Measurements from ENCODE around the gene H2BW2.
"Not testable (repeated sequence)": the region's sequence is repeated elsewhere in the genome, so short reads cannot be mapped to it uniquely, and the experiment has no call there.

H2BW2 gene

DNA sequence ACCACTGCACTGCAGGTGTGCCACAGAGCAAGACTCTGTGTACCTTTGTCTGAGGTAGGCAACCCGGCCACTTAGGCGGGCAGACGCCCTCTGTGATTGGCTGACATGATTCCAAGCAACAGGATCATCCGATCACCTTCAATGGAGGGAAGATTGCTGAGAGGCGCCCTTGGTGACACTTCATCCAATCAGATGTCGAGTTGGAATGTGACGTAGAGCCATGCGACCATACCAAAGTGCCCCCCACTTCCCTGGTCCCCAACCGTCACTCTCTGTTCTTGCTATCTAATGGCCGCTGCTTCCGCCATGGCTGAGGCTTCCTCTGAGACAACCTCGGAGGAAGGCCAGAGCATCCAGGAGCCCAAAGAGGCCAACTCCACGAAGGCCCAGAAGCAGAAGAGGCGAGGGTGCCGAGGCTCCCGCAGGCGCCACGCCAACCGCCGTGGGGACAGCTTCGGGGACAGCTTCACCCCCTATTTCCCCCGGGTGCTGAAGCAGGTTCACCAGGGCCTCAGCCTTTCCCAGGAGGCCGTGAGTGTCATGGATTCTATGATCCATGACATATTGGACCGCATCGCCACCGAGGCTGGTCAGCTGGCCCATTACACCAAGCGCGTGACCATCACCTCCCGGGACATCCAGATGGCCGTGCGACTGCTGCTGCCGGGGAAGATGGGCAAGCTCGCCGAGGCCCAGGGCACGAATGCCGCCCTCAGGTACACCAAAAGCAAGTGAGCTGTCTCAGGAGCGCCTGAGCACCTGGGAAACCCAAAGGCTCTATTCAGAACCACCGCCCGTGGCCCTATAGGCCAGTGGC lies at the start of gene H2BW2:
H2BW2 (plus strand) TSS at position 268 of the 817 bp plus-strand sequence; CDS start at position 307, 39 bp downstream.
- no peak for DNase-seq

DNA sequence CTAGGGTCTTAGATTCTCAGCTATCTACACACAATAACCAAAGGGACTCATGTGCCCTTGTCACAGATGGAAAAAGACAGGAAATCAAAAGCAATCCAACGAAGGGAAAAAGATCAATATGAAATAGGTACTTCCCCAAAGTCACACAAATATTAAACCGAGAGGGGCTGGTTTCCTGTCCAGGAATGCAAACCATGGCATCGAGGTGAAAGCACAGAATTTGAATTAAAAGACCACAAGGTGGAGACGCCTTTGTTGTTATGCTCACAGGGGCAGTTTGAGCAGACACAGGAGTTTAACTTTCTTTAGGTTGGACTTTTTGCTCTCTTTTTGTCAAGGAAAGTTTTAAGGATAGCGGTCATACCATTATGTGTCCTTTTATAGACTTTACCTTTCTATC lies 40.5 kb upstream of the H2BW2 start:
- DNase-seq: no peak

DNA sequence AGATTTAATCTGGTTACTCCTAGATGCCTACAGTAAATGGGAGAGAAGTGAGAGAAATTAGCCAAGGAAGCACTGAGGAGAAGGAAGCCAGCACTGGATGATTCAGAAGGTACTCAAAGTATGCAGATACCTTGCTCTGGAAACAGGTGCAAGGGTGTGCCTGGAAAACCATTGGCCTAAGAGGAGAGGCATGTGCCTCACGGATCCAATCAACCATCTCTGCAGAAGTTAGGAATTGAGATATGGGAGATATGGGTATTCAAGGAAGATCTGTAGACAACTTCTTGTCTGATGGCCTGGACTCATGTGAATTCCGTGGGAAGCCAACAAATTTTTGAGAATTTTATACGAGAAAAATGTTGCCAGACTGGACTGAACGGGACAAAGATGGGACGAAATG lies 30.9 kb upstream of the H2BW2 start:
- DNase-seq: no peak

DNA sequence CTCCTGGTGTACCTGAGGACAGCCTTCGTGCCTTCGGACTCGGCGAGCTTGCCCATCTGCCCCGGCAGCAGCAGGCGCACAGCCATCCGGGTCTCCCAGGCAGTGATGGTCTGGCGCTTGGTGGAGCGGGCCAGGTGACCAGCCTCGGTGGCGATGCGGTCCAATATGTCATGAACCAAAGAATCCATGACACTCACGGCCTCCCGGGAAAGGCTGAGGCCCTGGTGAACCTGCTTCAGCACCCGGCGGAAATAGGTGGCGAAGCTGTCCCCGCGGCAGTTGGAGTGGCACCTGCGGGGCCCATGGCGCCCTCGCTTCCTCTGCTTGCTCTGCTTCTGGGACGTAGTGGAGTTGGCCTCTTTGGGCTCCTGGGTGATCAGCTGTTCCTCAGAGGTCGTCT lies 26.6 kb upstream of the H2BW2 start:
- no peak for DNase-seq

DNA sequence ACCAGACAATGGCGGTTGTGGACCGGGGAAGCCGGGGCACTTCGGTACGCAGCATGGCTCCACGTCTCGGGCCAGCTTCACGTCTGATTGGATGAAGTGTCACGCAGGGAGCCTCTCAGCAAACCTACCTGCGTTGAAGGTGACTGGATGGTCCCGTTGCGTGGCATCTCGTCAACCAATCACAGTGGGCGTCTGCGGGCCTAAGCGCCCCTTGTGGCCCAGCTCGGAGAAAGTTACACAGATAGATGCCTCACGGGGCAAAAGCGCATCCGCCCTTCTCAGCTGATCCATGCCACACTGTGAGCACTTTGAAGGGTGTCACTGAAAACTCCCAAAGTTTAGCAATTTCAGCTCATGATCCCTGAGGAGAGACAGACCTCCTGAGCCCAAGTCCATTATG lies 26.1 kb upstream of the H2BW2 start, which contains the start of gene H2BW1:
H2BW1 (minus strand) TSS at position 103 of the 400 bp plus-strand sequence. CDS start 132 bp downstream, outside the sequence.
- no peak for DNase-seq

DNA sequence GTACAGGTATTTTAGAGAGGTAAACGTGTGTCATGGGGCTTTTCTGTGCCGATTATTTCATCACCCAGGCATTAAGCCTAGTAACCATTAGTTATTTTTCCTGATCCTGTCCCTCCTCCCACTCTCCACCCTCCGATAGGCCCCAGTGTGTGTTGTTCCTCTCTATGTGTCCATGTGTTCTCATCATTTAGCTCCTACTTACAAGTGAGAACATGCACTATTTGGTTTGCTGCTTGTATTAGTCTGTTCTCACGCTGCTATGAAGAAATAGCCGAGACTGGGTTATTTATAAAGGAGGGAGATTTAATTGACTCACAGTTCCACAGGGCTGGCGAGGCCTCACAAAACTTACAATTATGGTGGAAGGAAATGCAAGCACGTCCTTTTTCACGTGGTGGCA lies 24.2 kb upstream of the H2BW2 start:
- not testable (repeated sequence) for DNase-seq

DNA sequence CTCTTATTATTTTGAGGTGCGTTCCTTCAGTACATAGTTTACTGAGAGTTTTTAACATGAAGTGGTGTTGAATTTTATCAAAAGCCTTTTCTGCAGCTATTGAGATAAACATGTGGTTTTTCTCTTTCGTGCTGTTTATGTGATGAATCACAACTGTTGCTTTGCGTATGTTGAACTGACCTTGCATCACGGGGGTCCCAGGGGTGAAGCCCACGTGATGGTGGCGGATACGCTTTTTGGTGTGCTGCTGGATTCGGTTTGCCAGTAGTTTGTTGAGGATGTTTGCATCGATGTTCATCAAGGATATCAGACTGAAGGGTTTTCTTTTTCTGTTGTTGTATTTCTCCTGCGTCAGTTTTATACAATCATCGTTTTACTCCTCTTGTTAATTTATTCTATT lies 21.6 kb upstream of the H2BW2 start:
- DNase-seq: no peak

DNA sequence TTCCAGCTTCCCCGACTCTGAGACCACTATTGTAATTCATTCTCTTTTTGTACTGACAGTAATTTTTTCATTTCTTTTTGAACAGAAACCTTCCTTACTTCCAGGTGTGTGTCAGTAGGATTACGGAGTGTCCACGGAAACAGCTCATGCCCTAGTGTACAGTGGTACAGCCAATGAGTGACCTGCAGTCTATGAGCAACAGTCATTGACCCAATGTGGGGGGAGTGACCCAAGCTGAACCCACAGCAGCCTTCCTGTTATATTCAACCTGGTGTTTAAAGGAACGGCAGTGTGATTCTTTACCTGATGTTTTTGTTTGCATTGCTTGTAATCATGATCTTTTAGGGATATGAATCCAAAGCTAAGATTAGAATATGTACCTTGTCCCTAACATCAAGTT lies 1.2 kb downstream of the H2BW2 start:
- no peak for DNase-seq

DNA sequence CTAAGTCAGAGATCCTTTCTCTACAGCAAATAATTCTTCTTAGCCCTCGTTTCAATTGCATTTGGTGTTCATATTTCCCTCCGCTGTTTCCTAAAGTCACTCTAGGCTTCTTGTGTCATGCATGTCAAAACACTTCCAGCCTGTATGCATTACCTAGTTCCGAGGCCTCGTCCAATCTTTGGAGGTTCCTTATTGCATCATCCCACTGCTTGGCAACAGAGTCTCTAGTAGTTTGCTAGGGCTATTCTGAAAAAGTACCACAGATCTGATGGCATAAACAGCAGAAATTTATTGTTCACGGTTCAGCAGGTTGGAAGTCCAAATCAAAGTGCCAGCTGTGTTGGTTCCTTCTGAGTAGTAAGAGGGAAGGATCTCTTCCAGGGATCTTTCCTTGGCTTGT lies 5.9 kb downstream of the H2BW2 start:
- peak; percentile 15 for DNase-seq

DNA sequence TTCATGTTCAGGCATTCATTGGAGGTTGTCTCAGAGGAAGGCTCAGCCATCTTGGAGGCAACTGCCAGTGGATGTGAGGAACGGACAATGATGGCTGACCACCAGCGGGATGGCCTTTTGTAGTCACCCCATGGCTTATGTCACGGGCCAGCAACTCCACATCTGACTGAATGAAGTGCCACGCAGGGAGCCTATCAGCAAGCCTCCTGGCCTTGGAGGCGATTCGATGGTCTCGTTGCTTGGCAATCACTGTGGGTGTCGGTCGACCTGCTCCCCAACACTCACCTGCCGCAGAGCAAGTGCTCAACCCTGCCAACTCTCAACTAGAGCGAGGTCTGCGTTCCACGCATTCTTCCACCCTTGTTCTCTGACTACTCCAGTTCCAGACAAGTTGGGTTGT lies 7.4 kb downstream of the H2BW2 start:
- DNase-seq: no peak

DNA sequence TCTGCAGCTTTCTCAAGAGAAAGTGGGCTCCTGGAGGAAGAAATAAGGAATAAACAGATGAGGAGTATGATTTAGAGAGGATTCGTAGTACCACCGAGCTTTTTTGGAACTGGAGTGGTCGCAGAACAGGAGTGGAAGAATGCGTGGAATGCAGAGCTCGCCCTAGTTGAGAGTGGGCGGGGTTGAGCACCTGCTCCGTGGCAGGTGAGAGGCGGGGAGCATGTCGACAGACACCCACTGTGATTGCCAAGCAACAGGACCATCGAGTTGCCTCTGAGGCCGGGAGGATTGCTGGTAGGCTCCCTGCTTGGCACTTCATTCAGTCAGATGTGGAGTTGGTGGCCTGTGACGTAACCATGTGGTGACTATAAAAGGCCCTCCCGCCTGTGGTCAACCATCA lies 15.2 kb downstream of the H2BW2 start:
- DNase-seq: not testable (repeated sequence)

DNA sequence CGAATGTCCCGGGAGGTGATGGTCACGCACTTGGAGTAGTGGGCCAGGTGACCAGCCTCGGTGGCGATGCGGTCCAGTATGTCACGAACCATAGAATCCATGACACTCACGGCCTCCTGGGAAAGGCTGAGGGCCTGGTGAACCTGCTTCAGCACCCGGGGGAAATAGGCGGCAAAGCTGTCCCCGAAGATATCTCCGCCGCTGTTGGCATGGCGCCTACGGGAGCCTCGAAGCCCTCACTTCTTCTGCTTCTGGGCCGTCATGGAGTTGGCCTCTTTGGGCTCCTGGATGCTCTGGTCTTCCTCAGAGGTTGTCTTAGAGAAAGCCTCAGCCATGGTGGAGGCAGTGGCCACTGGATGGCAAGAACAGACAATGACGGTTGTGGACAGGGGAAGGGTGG lies 22.9 kb downstream of the H2BW2 start:
- not testable (repeated sequence) for DNase-seq

DNA sequence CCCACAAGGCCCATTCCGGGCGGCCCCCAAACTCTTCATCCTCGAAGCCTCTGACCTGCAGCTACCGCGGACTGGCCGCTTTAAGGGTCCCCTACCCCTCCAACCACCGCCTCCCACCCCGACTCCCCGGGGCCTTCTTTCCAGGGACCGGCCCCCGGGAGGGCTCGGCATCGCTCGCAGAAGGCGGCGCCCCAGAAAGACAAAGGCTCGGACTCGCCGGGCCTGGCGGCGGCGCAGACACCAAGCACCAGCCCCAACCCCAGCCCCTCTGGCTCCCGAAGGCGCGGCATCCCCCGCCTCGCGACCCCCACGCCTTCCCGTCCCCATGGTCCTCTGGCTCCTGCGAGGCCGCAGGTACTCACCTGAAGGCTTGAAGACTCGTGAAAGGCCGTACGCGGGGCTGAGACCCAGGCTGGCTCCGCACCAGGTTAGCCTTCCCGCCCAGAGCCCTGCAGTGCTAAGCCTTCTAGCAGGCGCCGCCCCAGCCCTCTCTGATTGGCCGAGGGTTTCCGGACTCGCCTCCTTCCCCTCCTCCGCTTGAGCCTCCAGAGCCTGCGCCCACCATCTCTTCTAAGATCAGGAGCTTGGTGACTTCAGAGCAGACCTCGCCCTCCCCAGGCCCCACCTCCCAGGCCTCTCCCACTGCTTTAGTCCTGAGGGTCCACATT lies 36.2 kb downstream of the H2BW2 start, which contains the start of gene TMSB15C:
TMSB15C (minus strand) TSS at position 459 of the 668 bp plus-strand sequence.
- DNase-seq: not testable (repeated sequence)

DNA sequence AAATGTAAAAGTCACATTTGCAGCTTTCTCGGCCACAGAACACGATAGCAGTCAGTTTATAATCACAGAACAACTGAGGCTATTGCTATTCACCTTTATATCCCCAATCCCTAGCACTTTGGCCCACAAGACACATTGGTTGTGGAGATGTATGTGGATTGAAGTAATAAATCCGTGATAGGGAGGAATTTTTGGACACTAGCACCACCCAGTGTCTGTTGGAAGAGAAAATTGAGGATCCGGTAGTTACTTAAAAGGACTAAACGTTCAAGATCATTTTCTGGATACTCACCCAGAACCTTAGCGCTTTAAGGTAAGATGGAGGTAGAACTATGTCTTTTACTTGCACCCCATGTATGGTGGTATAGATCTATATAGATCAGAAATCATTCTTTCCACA lies 38.1 kb downstream of the H2BW2 start:
- not testable (repeated sequence) for DNase-seq

DNA sequence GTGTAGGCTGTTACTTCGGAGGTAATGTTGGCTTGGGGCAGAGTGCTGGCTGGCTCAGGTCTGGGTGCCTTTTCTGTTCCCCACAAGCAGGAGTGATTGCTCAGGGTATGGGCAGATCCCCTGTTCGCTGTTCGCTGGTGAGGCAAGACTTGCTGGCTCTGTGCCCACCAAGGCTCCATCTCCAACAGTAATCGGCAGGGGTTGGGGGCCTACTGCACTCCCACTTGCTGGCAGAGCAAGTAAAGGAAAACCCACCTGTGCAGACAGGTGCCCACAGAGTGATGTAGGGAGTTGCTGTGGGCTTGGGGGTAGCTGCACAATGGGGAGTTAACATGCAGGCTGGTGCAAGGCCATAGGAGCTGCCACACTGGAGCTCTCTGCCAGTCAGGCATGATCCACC lies 44.3 kb downstream of the H2BW2 start:
- no peak for DNase-seq

DNA sequence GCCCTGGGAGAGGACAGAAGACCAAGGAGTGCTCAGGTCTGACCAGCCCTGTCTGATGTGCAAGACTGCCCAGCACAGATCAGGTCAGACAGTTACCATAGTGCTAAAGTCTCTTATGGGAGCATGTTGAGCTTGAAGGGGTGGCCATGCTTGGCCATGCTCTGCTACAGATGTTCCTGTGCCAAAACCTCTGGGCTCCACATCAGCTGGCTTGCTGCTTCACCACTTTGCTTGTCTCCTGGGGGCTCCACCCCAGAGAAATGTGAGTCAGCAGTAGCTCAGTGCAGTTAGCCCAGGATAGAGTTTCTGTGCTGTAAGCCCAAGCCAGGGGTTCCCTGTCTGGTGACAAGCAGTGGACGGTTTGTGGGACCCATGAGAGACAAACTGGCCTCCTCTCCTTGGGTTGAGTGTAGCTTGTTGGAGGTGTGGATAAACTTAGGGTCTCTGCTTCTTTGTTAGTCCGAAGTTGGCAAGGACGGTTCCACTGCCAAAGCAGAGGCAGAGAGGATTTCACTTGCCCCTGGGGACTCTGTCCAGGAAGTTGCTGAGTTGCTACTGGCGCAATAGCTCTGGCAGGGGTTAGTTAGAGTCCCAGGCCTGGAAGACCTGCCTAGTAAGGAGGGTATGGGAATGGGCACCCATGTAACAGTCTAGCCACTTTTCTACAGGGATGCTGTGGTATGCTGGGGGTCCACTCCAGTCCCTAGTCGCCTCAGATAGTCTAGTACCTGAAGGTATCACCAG lies 45.0 kb downstream of the H2BW2 start:
- DNase-seq: no peak

DNA sequence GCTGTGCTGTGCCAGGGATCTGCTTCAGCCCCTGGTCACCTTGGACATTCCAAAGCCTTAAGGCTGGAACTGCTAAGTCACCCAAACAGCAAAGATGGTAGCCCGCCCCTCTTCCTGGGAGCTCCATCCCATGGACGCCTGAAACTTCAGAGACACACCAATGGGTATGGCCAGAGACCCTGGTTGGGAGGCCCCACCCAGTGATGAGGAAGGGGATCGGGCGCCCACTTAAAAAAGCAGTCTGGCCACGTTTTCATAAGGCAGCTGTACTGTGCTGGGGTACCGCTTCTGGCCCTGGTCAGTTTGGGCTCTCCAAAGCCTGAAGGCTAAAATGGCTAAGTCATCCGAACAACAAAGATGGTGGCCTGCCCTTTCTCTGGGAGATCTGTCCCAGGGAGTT lies 45.7 kb downstream of the H2BW2 start:
- no peak for DNase-seq

DNA sequence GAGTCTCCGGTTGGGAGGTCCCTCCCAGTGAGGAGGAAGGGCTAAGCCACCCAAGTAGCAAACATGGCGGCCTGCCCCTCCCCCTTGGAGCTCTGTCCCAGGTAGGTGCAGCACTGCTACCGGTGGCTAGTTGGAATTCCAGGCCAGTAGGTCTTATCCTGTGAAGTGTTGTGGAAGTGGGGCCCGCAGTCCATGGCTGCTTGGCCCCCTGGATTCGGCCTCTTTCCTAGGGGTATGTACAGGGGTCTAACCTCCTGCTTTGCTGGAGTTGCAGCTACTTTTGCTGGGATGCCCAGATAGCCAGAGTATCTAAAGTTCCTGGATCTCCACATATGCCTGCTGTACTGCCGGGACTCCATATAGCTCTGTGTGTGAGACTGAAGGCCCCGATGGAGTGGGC lies 46.2 kb downstream of the H2BW2 start:
- DNase-seq: no peak

Measured in DMS79 treated with DMSO at 0.1 percent for 48 hours (cell line).